Keratinocyte (primary cell): ENCODE results near the gene SUSD6. TPM values are rescaled to one million over a fixed set of nuclear protein-coding genes. Genes with fewer than 3 reads are reported as not detected.

Experiments used
- DNase-seq: peaks from one replicate; pipeline ENCODE4 v3.0.0-alpha.2; 2011; ENCODE audit warnings: low read depth, missing footprints, low spot score
- FAIRE-seq: peaks from 2 replicates; lab custom pipeline; 2011; peaks lifted over from hg19 to GRCh38; lab: Jason Lieb, UNC
- H2AFZ ChIP-seq: 2 replicates; pipeline ENCODE4 v1.6.0; 2012; ENCODE audit warnings: low read length, control low read depth, inconsistent platforms; ENCODE audit not compliant: control insufficient read depth
- H3K27ac ChIP-seq: 2 replicates; pipeline ENCODE4 v1.5.1; 2011; ENCODE audit warnings: low read length; ENCODE audit not compliant: control insufficient read depth, insufficient read depth
- H3K27me3 ChIP-seq: 3 replicates; pipeline ENCODE4 v1.6.0; 2011; ENCODE audit warnings: low read length; ENCODE audit not compliant: control insufficient read depth, insufficient read depth; ENCODE audit errors: extremely low read depth
- H3K36me3 ChIP-seq, 2 experiments: 2 replicates in 1 of 2; 3 replicates in 1 of 2; pipeline ENCODE4 v1.5.1; 2011; ENCODE audit warnings: low read length in 2 of 2, mild to moderate bottlenecking in 1 of 2; ENCODE audit not compliant: control insufficient read depth in 2 of 2, insufficient read depth in 2 of 2; ENCODE audit errors: extremely low read depth in 1 of 2
- H3K4me1 ChIP-seq: 3 replicates; pipeline ENCODE4 v1.5.1; 2011; ENCODE audit warnings: low read length; ENCODE audit not compliant: control insufficient read depth, insufficient read depth; ENCODE audit errors: extremely low read depth
- H3K4me2 ChIP-seq: 3 replicates; pipeline ENCODE4 v1.6.0; 2011; ENCODE audit warnings: low read depth, low read length; ENCODE audit not compliant: control insufficient read depth, insufficient read depth; ENCODE audit errors: extremely low read depth
- H3K4me3 ChIP-seq, 3 experiments: fragments of 200-600 bp in 1 of 3; sonication (generic) in 1 of 3; 2 replicates in 2 of 3; 3 replicates in 1 of 3; pipeline ENCODE4 v1.5.1; 2011 to 2016; ENCODE audit warnings: low read length in 3 of 3, mild to moderate bottlenecking in 3 of 3, control low read depth in 2 of 3, inconsistent platforms in 1 of 3, low read depth in 1 of 3, mixed read lengths in 1 of 3, mixed run types in 1 of 3, moderate library complexity in 1 of 3; ENCODE audit not compliant: control insufficient read depth in 2 of 3, insufficient read depth in 2 of 3; ENCODE audit errors: extremely low read depth in 1 of 3
- H3K79me2 ChIP-seq: 2 replicates; pipeline ENCODE4 v1.6.0; 2012; ENCODE audit warnings: low read length; ENCODE audit not compliant: control insufficient read depth, insufficient read depth
- H3K9ac ChIP-seq: 3 replicates; pipeline ENCODE4 v1.6.0; 2011; ENCODE audit warnings: low read length; ENCODE audit not compliant: control insufficient read depth, insufficient read depth; ENCODE audit errors: extremely low read depth
- H3K9me1 ChIP-seq: 3 replicates; pipeline ENCODE4 v1.6.0; 2011; ENCODE audit warnings: low read length; ENCODE audit not compliant: control insufficient read depth, insufficient read depth; ENCODE audit errors: extremely low read depth
- H3K9me3 ChIP-seq: 2 replicates; pipeline ENCODE4 v1.5.1; 2012; ENCODE audit warnings: low read depth, low read length; ENCODE audit not compliant: control insufficient read depth
- H4K20me1 ChIP-seq: 3 replicates; pipeline ENCODE4 v1.6.0; 2011; ENCODE audit warnings: low read length; ENCODE audit not compliant: control insufficient read depth, insufficient read depth; ENCODE audit errors: extremely low read depth
- CTCF ChIP-seq, 3 experiments: IDR thresholded peaks in 1 of 3; conservative IDR thresholded peaks in 1 of 3; optimal IDR thresholded peaks in 1 of 3; 2 replicates in 2 of 3; 3 replicates in 1 of 3; pipeline versions ENCODE3 to v1.5.1; 2011; ENCODE audit warnings: low read length in 3 of 3, mild to moderate bottlenecking in 3 of 3, moderate library complexity in 2 of 3, control low read depth in 1 of 3, inconsistent platforms in 1 of 3; ENCODE audit not compliant: insufficient read depth in 2 of 3; ENCODE audit errors: extremely low read depth in 1 of 3
- EZH2 ChIP-seq: IDR thresholded peaks from one replicate; pipeline ENCODE4 v1.6.1; 2012; ENCODE audit warnings: inconsistent platforms, mild to moderate bottlenecking, low read length, moderate library complexity
- dilution Hi-C: fragments of 300-500 bp; cut with MboI; formaldehyde crosslinking; loops from one replicate; pipeline ENCODE4 v1.7.0; 2020; ENCODE audit warnings: low sequenced_read_pairs; ENCODE audit not compliant: extremely low pct_ligation_motif_present
- polyA plus RNA-seq, 5 experiments: library from polyadenylated mRNA; depleted of rRNA in 3 of 5; stranded (reverse) in 3 of 5; stranded (forward) in 1 of 5; unstranded in 1 of 5; fragments of >200 nt; gene quantifications; 1 replicate in 1 of 5; 2 replicates in 3 of 5; 3 replicates in 1 of 5; pipeline versions ENCODE4 v1.2.1 to v1.2.3, GENCODE V29; 2011 to 2012; ENCODE audit warnings: missing spikeins in 2 of 5, low read depth in 1 of 5, low replicate concordance in 1 of 5

Gene SUSD6
- polyA plus RNA-seq, 1 donor (not counting 4 experiments of a cell fraction or from before 2014, with no cell fraction given), result 10.5 TPM

GRCh38 chr14:69626132-69626500, 14.7 kb downstream of the SUSD6 start:
- Histone ChIP-seq H4K20me1 (no peaks in the 10 kb centered on the region), H3K4me3 (no peak overlapping the region), H3K9me1 (no peaks in the 10 kb centered on the region), H3K36me3 (no peaks in the 10 kb centered on the region), H3K4me1 (no peaks in the 10 kb centered on the region), H3K27me3 (no peaks in the 10 kb centered on the region), H3K79me2 (peaks cover 74% of the 10 kb centered on the region), H2AFZ (no peak overlapping the region), H3K4me2 (no peak overlapping the region), H3K9me3 (no peaks in the 10 kb centered on the region), H3K9ac (no peak overlapping the region), H3K27ac (no peak overlapping the region)
- TF ChIP-seq CTCF (optimal IDR thresholded peaks at IDR 0.05 in 1 of 3, IDR thresholded peaks at IDR 0.05 in 1 of 3, conservative IDR thresholded peaks at IDR 0.05 in 1 of 3; ENCODE audit: extremely low read depth in 1 of 3, insufficient read depth in 2 of 3, low read length in 3 of 3) (no peak), EZH2 (no peak)
- DNase-seq, result no peak
- FAIRE-seq, result no peak
- dilution Hi-C loops, result no loop called here

GRCh38 chr14:69629225-69630127, 18.1 kb downstream of the SUSD6 start:
- Histone ChIP-seq H3K9me1 (no peaks in the 10 kb centered on the region), H3K79me2 (peaks cover 63% of the 10 kb centered on the region), H3K36me3 (no peaks in the 10 kb centered on the region), H3K27ac (no peak overlapping the region), H3K4me1 (peaks cover 4% of the 10 kb centered on the region), H3K9ac (no peak overlapping the region), H4K20me1 (no peaks in the 10 kb centered on the region), H2AFZ (no peak overlapping the region), H3K4me2 (no peak overlapping the region), H3K27me3 (no peaks in the 10 kb centered on the region), H3K9me3 (no peaks in the 10 kb centered on the region), H3K4me3 (no peak overlapping the region)
- no peak for DNase-seq
- no peak for FAIRE-seq
- TF ChIP-seq EZH2, result no peak
- TF ChIP-seq CTCF (optimal IDR thresholded peaks at IDR 0.05 in 1 of 3, IDR thresholded peaks at IDR 0.05 in 1 of 3, conservative IDR thresholded peaks at IDR 0.05 in 1 of 3; ENCODE audit: extremely low read depth in 1 of 3, insufficient read depth in 2 of 3, low read length in 3 of 3), result no peak
- dilution Hi-C loops, result no loop called here
